Activated B cell treated with CpG ODN at 0.5 μM for 24 hours (primary cell): ENCODE data around the gene ANKHD1. TPM values are rescaled to one million over a fixed set of nuclear protein-coding genes. Genes with fewer than 3 reads are reported as not detected.

ENCODE experiments used
- ATAC-seq: fragments of 200-7000 bp; cut with Tn5 transposase; one replicate; pipeline ENCODE4 v1.10.0; 2021; ENCODE audit warnings: low read depth, mild to moderate bottlenecking, moderate library complexity
- CTCF ChIA-PET: fragments of 350-600 bp; sonication (Branson Sonifier 250); formaldehyde crosslinking; loops from one replicate; lab custom pipeline; 2021; ENCODE audit warnings: antibody characterized with exemption; lab: Charles Lee
- POLR2A ChIA-PET: fragments of 350-600 bp; sonication (Branson Sonifier 250); formaldehyde crosslinking; loops from one replicate; lab custom pipeline; 2021; ENCODE audit warnings: antibody characterized with exemption; lab: Charles Lee
- DNase-seq: peaks from one replicate; pipeline ENCODE4 v3.0.0; 2022
- H3K27ac Mint-ChIP-seq: one replicate; pipeline ENCODE4 v1.8.0; 2020; ENCODE audit warnings: mixed read lengths
- H3K27me3 Mint-ChIP-seq: one replicate; pipeline ENCODE4 v1.8.0; 2021; ENCODE audit warnings: mixed read lengths
- H3K36me3 Mint-ChIP-seq: one replicate; pipeline ENCODE4 v1.8.0; 2021; ENCODE audit warnings: low read depth, mixed read lengths
- H3K4me1 Mint-ChIP-seq: one replicate; pipeline ENCODE4 v1.8.0; 2021; ENCODE audit warnings: mixed read lengths
- H3K4me3 Mint-ChIP-seq: one replicate; pipeline ENCODE4 v1.8.0; 2020; ENCODE audit warnings: mild to moderate bottlenecking, mixed read lengths
- H3K9me3 Mint-ChIP-seq: one replicate; pipeline ENCODE4 v1.8.0; 2020; ENCODE audit warnings: mixed read lengths
- CTCF ChIP-seq: fragments of 200-600 bp; IDR thresholded peaks from one replicate; pipeline ENCODE4 v1.8.0; 2022; ENCODE audit warnings: antibody characterized with exemption, mild to moderate bottlenecking
- intact Hi-C: fragments of 100-400 bp; cut with micrococcal nuclease; formaldehyde crosslinking; loops from one replicate; pipeline ENCODE4 v1.15.1; 2024
- total RNA-seq: library from RNA; stranded (reverse); gene quantifications from 2 replicates; pipeline ENCODE4 v1.2.3, GENCODE V29; 2022

The ANKHD1 gene
- total RNA-seq, 1 donor from 2014 or later, result 187 TPM

GRCh38 chr5:140553657-140554056 lies 152.0 kb downstream of the ANKHD1 start:
- Mint-ChIP-seq H3K36me3 (peaks cover 63% of the 10 kb centered on the region), H3K9me3 (no peaks in the 10 kb centered on the region), H3K4me1 (peaks cover 62% of the 10 kb centered on the region), H3K4me3 (peak overlapping the region; percentile 1), H3K27me3 (no peaks in the 10 kb centered on the region), H3K27ac (peak overlapping the region; percentile 69)
- intact Hi-C loops, result no loop called here
- DNase-seq (no peak), ATAC-seq (no peak)
- POLR2A ChIA-PET, result interaction anchor here (1.3 to 1.6 kb wide), 2 partner anchors 15 to 94 kb away, joined by 3 to 4 read pairs; partner anchors contain the start of genes IK and NDUFA2
- CTCF ChIA-PET, result no interaction called here
- no peak for TF ChIP-seq CTCF

- intact Hi-C loops, result no loop called here
- Mint-ChIP-seq H3K36me3 (peaks cover 58% of the 10 kb centered on the region), H3K4me1 (peaks cover 54% of the 10 kb centered on the region), H3K27me3 (no peaks in the 10 kb centered on the region), H3K4me3 (peak overlapping the region; percentile 17), H3K27ac (peak overlapping the region; percentile 31), H3K9me3 (no peaks in the 10 kb centered on the region)
- no peak for TF ChIP-seq CTCF
- no peak for DNase-seq
- ATAC-seq, result no peak
- CTCF ChIA-PET, result no interaction called here
- POLR2A ChIA-PET, result no interaction called here
These were observed 152.8 kb downstream of the ANKHD1 start for GRCh38 chr5:140554454-140554853.

GRCh38 chr5:140555747-140556312 lies 154.2 kb downstream of the ANKHD1 start:
- intact Hi-C loops, result loop anchor here (1.0 to 2.0 kb wide), 4 partner anchors 8 to 155 kb away; partner anchors contain the start of genes ANKHD1, APBB3, SLC35A4 and TMCO6

GRCh38 chr5:140556438-140556837 lies 154.8 kb downstream of the ANKHD1 start:
- no peak for DNase-seq
- H3K36me3 Mint-ChIP-seq, result peaks cover 50% of the 10 kb centered on the region
- no peaks in the 10 kb centered on the region for H3K27me3 Mint-ChIP-seq
- no peak for ATAC-seq
- CTCF ChIA-PET, result no interaction called here
- H3K4me1 Mint-ChIP-seq, result peaks cover 55% of the 10 kb centered on the region
- intact Hi-C loops, result loop anchor here (1.0 to 2.0 kb wide), 4 partner anchors 8 to 156 kb away; partner anchors contain the start of genes ANKHD1, APBB3, SLC35A4 and TMCO6
- peak overlapping the region; percentile 93 for H3K4me3 Mint-ChIP-seq
- no peaks in the 10 kb centered on the region for H3K9me3 Mint-ChIP-seq
- H3K27ac Mint-ChIP-seq, result peak overlapping the region; percentile 89
- POLR2A ChIA-PET, result interaction anchor here (1.0 to 1.9 kb wide), 5 partner anchors 8 to 91 kb away, joined by 3 to 30 read pairs (median 8); partner anchors contain the start of genes EIF4EBP3, IK and NDUFA2
- TF ChIP-seq CTCF, result no peak

More at GRCh38 chr5:140555747-140556312, 154.2 kb downstream of the ANKHD1 start:
- DNase-seq (no peak), ATAC-seq (no peak)
- H3K9me3 Mint-ChIP-seq, result no peaks in the 10 kb centered on the region
- POLR2A ChIA-PET, result interaction anchor here (0.7 to 1.9 kb wide), 4 partner anchors 8 to 22 kb away, joined by 3 to 16 read pairs (median 5); partner anchors contain the start of gene EIF4EBP3
- peaks cover 51% of the 10 kb centered on the region for H3K36me3 Mint-ChIP-seq
- no peak for TF ChIP-seq CTCF
- H3K4me3 Mint-ChIP-seq, result peak overlapping the region; percentile 93
- CTCF ChIA-PET, result no interaction called here
- H3K27ac Mint-ChIP-seq, result peak overlapping the region; percentile 89
- no peaks in the 10 kb centered on the region for H3K27me3 Mint-ChIP-seq
- H3K4me1 Mint-ChIP-seq, result peaks cover 52% of the 10 kb centered on the region
